Keratinocyte (primary cell): ENCODE results near the gene MYCBP2. TPM values are rescaled to one million over a fixed set of nuclear protein-coding genes. Genes with fewer than 3 reads are reported as not detected.

Experiments used
- DNase-seq: peaks from one replicate; pipeline ENCODE4 v3.0.0-alpha.2; 2011; ENCODE audit warnings: low read depth, missing footprints, low spot score
- FAIRE-seq: peaks from 2 replicates; lab custom pipeline; 2011; peaks lifted over from hg19 to GRCh38; lab: Jason Lieb, UNC
- H2AFZ ChIP-seq: 2 replicates; pipeline ENCODE4 v1.6.0; 2012; ENCODE audit warnings: low read length, control low read depth, inconsistent platforms; ENCODE audit not compliant: control insufficient read depth
- H3K27ac ChIP-seq: 2 replicates; pipeline ENCODE4 v1.5.1; 2011; ENCODE audit warnings: low read length; ENCODE audit not compliant: control insufficient read depth, insufficient read depth
- H3K27me3 ChIP-seq: 3 replicates; pipeline ENCODE4 v1.6.0; 2011; ENCODE audit warnings: low read length; ENCODE audit not compliant: control insufficient read depth, insufficient read depth; ENCODE audit errors: extremely low read depth
- H3K36me3 ChIP-seq, 2 experiments: 2 replicates in 1 of 2; 3 replicates in 1 of 2; pipeline ENCODE4 v1.5.1; 2011; ENCODE audit warnings: low read length in 2 of 2, mild to moderate bottlenecking in 1 of 2; ENCODE audit not compliant: control insufficient read depth in 2 of 2, insufficient read depth in 2 of 2; ENCODE audit errors: extremely low read depth in 1 of 2
- H3K4me1 ChIP-seq: 3 replicates; pipeline ENCODE4 v1.5.1; 2011; ENCODE audit warnings: low read length; ENCODE audit not compliant: control insufficient read depth, insufficient read depth; ENCODE audit errors: extremely low read depth
- H3K4me2 ChIP-seq: 3 replicates; pipeline ENCODE4 v1.6.0; 2011; ENCODE audit warnings: low read depth, low read length; ENCODE audit not compliant: control insufficient read depth, insufficient read depth; ENCODE audit errors: extremely low read depth
- H3K4me3 ChIP-seq, 3 experiments: fragments of 200-600 bp in 1 of 3; sonication (generic) in 1 of 3; 2 replicates in 2 of 3; 3 replicates in 1 of 3; pipeline ENCODE4 v1.5.1; 2011 to 2016; ENCODE audit warnings: low read length in 3 of 3, mild to moderate bottlenecking in 3 of 3, control low read depth in 2 of 3, inconsistent platforms in 1 of 3, low read depth in 1 of 3, mixed read lengths in 1 of 3, mixed run types in 1 of 3, moderate library complexity in 1 of 3; ENCODE audit not compliant: control insufficient read depth in 2 of 3, insufficient read depth in 2 of 3; ENCODE audit errors: extremely low read depth in 1 of 3
- H3K79me2 ChIP-seq: 2 replicates; pipeline ENCODE4 v1.6.0; 2012; ENCODE audit warnings: low read length; ENCODE audit not compliant: control insufficient read depth, insufficient read depth
- H3K9ac ChIP-seq: 3 replicates; pipeline ENCODE4 v1.6.0; 2011; ENCODE audit warnings: low read length; ENCODE audit not compliant: control insufficient read depth, insufficient read depth; ENCODE audit errors: extremely low read depth
- H3K9me1 ChIP-seq: 3 replicates; pipeline ENCODE4 v1.6.0; 2011; ENCODE audit warnings: low read length; ENCODE audit not compliant: control insufficient read depth, insufficient read depth; ENCODE audit errors: extremely low read depth
- H3K9me3 ChIP-seq: 2 replicates; pipeline ENCODE4 v1.5.1; 2012; ENCODE audit warnings: low read depth, low read length; ENCODE audit not compliant: control insufficient read depth
- H4K20me1 ChIP-seq: 3 replicates; pipeline ENCODE4 v1.6.0; 2011; ENCODE audit warnings: low read length; ENCODE audit not compliant: control insufficient read depth, insufficient read depth; ENCODE audit errors: extremely low read depth
- CTCF ChIP-seq, 3 experiments: IDR thresholded peaks in 1 of 3; conservative IDR thresholded peaks in 1 of 3; optimal IDR thresholded peaks in 1 of 3; 2 replicates in 2 of 3; 3 replicates in 1 of 3; pipeline versions ENCODE3 to v1.5.1; 2011; ENCODE audit warnings: low read length in 3 of 3, mild to moderate bottlenecking in 3 of 3, moderate library complexity in 2 of 3, control low read depth in 1 of 3, inconsistent platforms in 1 of 3; ENCODE audit not compliant: insufficient read depth in 2 of 3; ENCODE audit errors: extremely low read depth in 1 of 3
- EZH2 ChIP-seq: IDR thresholded peaks from one replicate; pipeline ENCODE4 v1.6.1; 2012; ENCODE audit warnings: inconsistent platforms, mild to moderate bottlenecking, low read length, moderate library complexity
- dilution Hi-C: fragments of 300-500 bp; cut with MboI; formaldehyde crosslinking; loops from one replicate; pipeline ENCODE4 v1.7.0; 2020; ENCODE audit warnings: low sequenced_read_pairs; ENCODE audit not compliant: extremely low pct_ligation_motif_present
- polyA plus RNA-seq, 5 experiments: library from polyadenylated mRNA; depleted of rRNA in 3 of 5; stranded (reverse) in 3 of 5; stranded (forward) in 1 of 5; unstranded in 1 of 5; fragments of >200 nt; gene quantifications; 1 replicate in 1 of 5; 2 replicates in 3 of 5; 3 replicates in 1 of 5; pipeline versions ENCODE4 v1.2.1 to v1.2.3, GENCODE V29; 2011 to 2012; ENCODE audit warnings: missing spikeins in 2 of 5, low read depth in 1 of 5, low replicate concordance in 1 of 5

MYCBP2 gene
- polyA plus RNA-seq, 1 donor (not counting 4 experiments of a cell fraction or from before 2014, with no cell fraction given) = 43.8 TPM

DNA sequence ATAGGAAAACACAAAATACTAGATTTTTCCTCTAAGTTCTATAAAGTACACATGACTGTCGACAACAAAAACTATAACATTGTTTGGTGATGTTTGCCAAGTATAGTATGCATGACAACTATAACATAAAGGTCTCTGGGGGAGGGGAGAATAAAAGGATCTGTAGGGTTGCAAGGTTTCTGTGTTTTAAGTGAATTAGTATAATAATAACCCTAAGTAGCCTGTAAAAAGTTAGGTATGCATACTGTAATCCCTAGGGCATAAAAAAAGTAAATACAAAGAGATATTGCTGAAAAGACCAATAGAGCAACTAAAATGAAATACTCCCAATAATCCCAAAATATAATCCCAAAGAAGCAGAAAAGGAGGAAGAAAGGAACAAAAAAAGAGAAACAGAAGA, 14.6 kb downstream of the MYCBP2 start:
- dilution Hi-C loops = no loop called here
- Histone ChIP-seq H3K4me1 (peaks cover 4% of the 10 kb centered on the region), H3K4me3 (no peak overlapping the region), H3K79me2 (peaks cover 94% of the 10 kb centered on the region), H4K20me1 (peaks cover 3% of the 10 kb centered on the region), H2AFZ (no peak overlapping the region), H3K9me3 (no peaks in the 10 kb centered on the region), H3K36me3 (no peaks in the 10 kb centered on the region), H3K9ac (no peak overlapping the region), H3K4me2 (no peak overlapping the region), H3K9me1 (no peaks in the 10 kb centered on the region), H3K27ac (no peak overlapping the region), H3K27me3 (no peaks in the 10 kb centered on the region)
- TF ChIP-seq EZH2 (no peak), CTCF (optimal IDR thresholded peaks at IDR 0.05 in 1 of 3, IDR thresholded peaks at IDR 0.05 in 1 of 3, conservative IDR thresholded peaks at IDR 0.05 in 1 of 3; ENCODE audit: extremely low read depth in 1 of 3, insufficient read depth in 2 of 3, low read length in 3 of 3) (no peak)
- DNase-seq (no peak), FAIRE-seq (no peak)

DNA sequence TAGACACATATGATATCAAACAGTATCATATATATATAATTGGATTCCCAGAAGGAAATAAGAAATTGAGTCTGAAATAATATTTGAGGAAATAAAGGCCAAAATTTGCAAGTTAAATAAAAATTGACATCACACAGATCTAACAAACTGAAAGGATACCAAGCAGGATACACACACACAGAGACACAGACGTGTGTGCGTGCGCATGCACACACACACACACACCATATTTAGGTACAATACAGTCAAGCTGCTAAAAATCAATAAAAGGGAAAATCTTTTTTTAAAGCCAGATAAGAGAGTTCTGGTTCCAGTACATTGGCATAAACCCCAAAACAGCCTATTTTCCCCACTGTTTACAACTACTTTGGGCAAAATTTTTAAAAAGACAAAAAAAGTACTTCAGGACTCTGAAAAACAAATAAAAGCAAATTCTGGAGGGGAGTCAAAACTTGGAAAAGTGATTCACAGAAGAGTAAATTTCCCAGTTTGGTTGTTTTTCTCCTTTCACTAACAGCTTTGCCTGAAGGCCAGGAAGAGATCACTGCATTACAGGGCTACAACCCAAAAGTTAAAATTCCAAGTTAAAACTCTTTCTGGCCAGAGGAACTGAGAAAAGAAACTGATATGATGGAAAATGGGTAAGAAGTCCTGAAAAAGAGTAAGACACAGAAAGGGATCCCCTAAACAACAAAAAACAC, 16.2 kb downstream of the MYCBP2 start:
- Histone ChIP-seq H3K9me1 (no peaks in the 10 kb centered on the region), H3K27me3 (no peaks in the 10 kb centered on the region), H3K9ac (no peak overlapping the region), H3K9me3 (no peaks in the 10 kb centered on the region), H3K4me3 (no peak overlapping the region), H3K4me2 (no peak overlapping the region), H2AFZ (no peak overlapping the region), H3K27ac (no peak overlapping the region), H3K79me2 (peaks cover 90% of the 10 kb centered on the region), H4K20me1 (no peaks in the 10 kb centered on the region), H3K36me3 (no peaks in the 10 kb centered on the region), H3K4me1 (peaks cover 4% of the 10 kb centered on the region)
- dilution Hi-C loops = no loop called here
- FAIRE-seq (no peak), DNase-seq (no peak)
- no peak for TF ChIP-seq EZH2
- TF ChIP-seq CTCF (optimal IDR thresholded peaks at IDR 0.05 in 1 of 3, IDR thresholded peaks at IDR 0.05 in 1 of 3, conservative IDR thresholded peaks at IDR 0.05 in 1 of 3; ENCODE audit: extremely low read depth in 1 of 3, insufficient read depth in 2 of 3, low read length in 3 of 3) = no peak
